Neural progenitor cell (in vitro differentiated cells): ENCODE measurements around the gene GSX2. TPM values are rescaled to one million over a fixed set of nuclear protein-coding genes. Genes with fewer than 3 reads are reported as not detected.

ENCODE experiments used
- DNase-seq: peaks from one replicate; pipeline ENCODE4 v3.0.0-alpha.2; 2016; ENCODE audit warnings: low spot score
- H2AFZ ChIP-seq: fragments of 200-600 bp; sonication (generic); replicated peaks from 2 replicates; pipeline ENCODE4 v1.6.1; 2016; ENCODE audit warnings: antibody characterized with exemption
- H3F3A ChIP-seq: fragments of 200-600 bp; sonication (generic); 2 replicates; pipeline ENCODE4 v1.6.1; 2016; ENCODE audit warnings: antibody characterized with exemption, low read depth
- H3K27ac ChIP-seq: fragments of 200-600 bp; sonication (generic); 2 replicates; pipeline ENCODE4 v1.5.1; 2016; ENCODE audit warnings: mild to moderate bottlenecking
- H3K27me3 ChIP-seq: fragments of 200-600 bp; sonication (generic); 2 replicates; pipeline ENCODE4 v1.6.1; 2016; ENCODE audit warnings: mild to moderate bottlenecking, moderate library complexity
- H3K36me3 ChIP-seq: fragments of 200-600 bp; sonication (generic); 2 replicates; pipeline ENCODE4 v1.5.1; 2016
- H3K4me1 ChIP-seq: fragments of 200-600 bp; sonication (generic); 2 replicates; pipeline ENCODE4 v1.6.1; 2016; ENCODE audit warnings: mixed run types
- H3K4me2 ChIP-seq: fragments of 200-600 bp; sonication (generic); 2 replicates; pipeline ENCODE4 v1.6.1; 2016
- H3K4me3 ChIP-seq: fragments of 200-600 bp; sonication (generic); 2 replicates; pipeline ENCODE4 v1.5.1; 2016
- H3K79me2 ChIP-seq: fragments of 200-600 bp; sonication (generic); 2 replicates; pipeline ENCODE4 v1.6.1; 2016; ENCODE audit warnings: low read depth
- H3K9ac ChIP-seq: fragments of 200-600 bp; sonication (generic); 2 replicates; pipeline ENCODE4 v1.6.1; 2016
- H3K9me3 ChIP-seq: fragments of 200-600 bp; sonication (generic); 2 replicates; pipeline ENCODE4 v1.5.1; 2016; ENCODE audit warnings: low read depth
- H4K20me1 ChIP-seq: fragments of 200-600 bp; sonication (generic); 2 replicates; pipeline ENCODE4 v1.6.1; 2016; ENCODE audit warnings: low read depth
- H3K27ac Mint-ChIP-seq: 3 replicates; pipeline ENCODE4 v1.8.0; 2021; ENCODE audit warnings: mixed read lengths
- H3K27me3 Mint-ChIP-seq: 2 replicates; pipeline ENCODE4 v1.8.0; 2022; ENCODE audit warnings: low read depth, mild to moderate bottlenecking, inconsistent platforms, moderate library complexity, mixed read lengths; ENCODE audit not compliant: insufficient read depth
- H3K36me3 Mint-ChIP-seq: 3 replicates; pipeline ENCODE4 v1.8.0; 2021; ENCODE audit warnings: mixed read lengths
- H3K4me1 Mint-ChIP-seq: 3 replicates; pipeline ENCODE4 v1.8.0; 2021; ENCODE audit warnings: mixed read lengths
- H3K4me3 Mint-ChIP-seq: 3 replicates; pipeline ENCODE4 v1.8.0; 2021; ENCODE audit warnings: mild to moderate bottlenecking, moderate library complexity, mixed read lengths
- H3K9me3 Mint-ChIP-seq: 3 replicates; pipeline ENCODE4 v1.8.0; 2020; ENCODE audit warnings: mixed read lengths
- CTCF ChIP-seq: fragments of 200-600 bp; sonication (generic); IDR thresholded peaks from 2 replicates; pipeline ENCODE4 v1.5.1; 2017; ENCODE audit warnings: antibody characterized with exemption, mild to moderate bottlenecking
- EZH2 ChIP-seq: fragments of 200-600 bp; sonication (generic); IDR thresholded peaks from 2 replicates; pipeline ENCODE4 v1.6.1; 2017; ENCODE audit warnings: antibody characterized with exemption, mild to moderate bottlenecking, moderate library complexity
- EZH2phosphoT487 ChIP-seq: fragments of 200-600 bp; sonication (generic); IDR thresholded peaks from 2 replicates; pipeline ENCODE4 v1.6.1; 2017; ENCODE audit warnings: antibody characterized with exemption
- total RNA-seq: library from RNA; depleted of rRNA; stranded (reverse); fragments of >200 nt; gene quantifications from 2 replicates; pipeline ENCODE4 v1.2.3, GENCODE V29; 2015; ENCODE audit warnings: low replicate concordance

Gene GSX2
- total RNA-seq, 1 donor from 2014 or later, result not detected

- TF ChIP-seq CTCF (no peak), EZH2 (no peak), EZH2phosphoT487 (no peak)
- H3K9me3 Mint-ChIP-seq, result no peaks in the 10 kb centered on the region
- Histone ChIP-seq H3K9ac (no peak overlapping the region), H3K4me2 (no peak overlapping the region), H3K27me3 (no peaks in the 10 kb centered on the region), H3K4me1 (no peaks in the 10 kb centered on the region), H3K27ac (no peak overlapping the region), H3K9me3 (no peaks in the 10 kb centered on the region), H4K20me1 (no peaks in the 10 kb centered on the region), H3K4me3 (no peak overlapping the region), H3K79me2 (no peaks in the 10 kb centered on the region), H3F3A (no peaks in the 10 kb centered on the region), H3K36me3 (no peaks in the 10 kb centered on the region), H2AFZ (no peak overlapping the region)
- no peaks in the 10 kb centered on the region for H3K4me1 Mint-ChIP-seq
- no peak for DNase-seq
- no peak overlapping the region for H3K27ac Mint-ChIP-seq
- no peaks in the 10 kb centered on the region for H3K27me3 Mint-ChIP-seq
- no peaks in the 10 kb centered on the region for H3K36me3 Mint-ChIP-seq
- H3K4me3 Mint-ChIP-seq, result no peak overlapping the region
Measured at GRCh38 chr4:54073271-54073880, 26.6 kb upstream of the GSX2 start.

GRCh38 chr4:54074381-54074780 is 25.6 kb upstream of the GSX2 start:
- no peaks in the 10 kb centered on the region for H3K4me1 Mint-ChIP-seq
- H3K9me3 Mint-ChIP-seq, result no peaks in the 10 kb centered on the region
- Histone ChIP-seq H3K4me3 (no peak overlapping the region), H3K27me3 (no peaks in the 10 kb centered on the region), H3K27ac (no peak overlapping the region), H3K4me2 (no peak overlapping the region), H3K36me3 (no peaks in the 10 kb centered on the region), H3F3A (no peaks in the 10 kb centered on the region), H3K9me3 (no peaks in the 10 kb centered on the region), H2AFZ (no peak overlapping the region), H3K9ac (no peak overlapping the region), H4K20me1 (no peaks in the 10 kb centered on the region), H3K79me2 (no peaks in the 10 kb centered on the region), H3K4me1 (no peaks in the 10 kb centered on the region)
- H3K27me3 Mint-ChIP-seq, result no peaks in the 10 kb centered on the region
- DNase-seq, result no peak
- H3K36me3 Mint-ChIP-seq, result no peaks in the 10 kb centered on the region
- H3K27ac Mint-ChIP-seq, result no peak overlapping the region
- no peak overlapping the region for H3K4me3 Mint-ChIP-seq
- TF ChIP-seq EZH2phosphoT487 (no peak), CTCF (no peak), EZH2 (no peak)

- Histone ChIP-seq H3F3A (no peaks in the 10 kb centered on the region), H3K9ac (no peak overlapping the region), H3K4me1 (no peaks in the 10 kb centered on the region), H3K27ac (no peak overlapping the region), H3K27me3 (no peaks in the 10 kb centered on the region), H3K36me3 (no peaks in the 10 kb centered on the region), H3K9me3 (no peaks in the 10 kb centered on the region), H2AFZ (no peak overlapping the region), H3K4me3 (no peak overlapping the region), H3K4me2 (no peak overlapping the region), H4K20me1 (no peaks in the 10 kb centered on the region), H3K79me2 (no peaks in the 10 kb centered on the region)
- no peaks in the 10 kb centered on the region for H3K9me3 Mint-ChIP-seq
- H3K36me3 Mint-ChIP-seq, result no peaks in the 10 kb centered on the region
- peaks cover 2% of the 10 kb centered on the region for H3K27me3 Mint-ChIP-seq
- H3K27ac Mint-ChIP-seq, result no peak overlapping the region
- no peaks in the 10 kb centered on the region for H3K4me1 Mint-ChIP-seq
- H3K4me3 Mint-ChIP-seq, result no peak overlapping the region
- TF ChIP-seq EZH2 (no peak), EZH2phosphoT487 (no peak), CTCF (no peak)
- no peak for DNase-seq
Measured at GRCh38 chr4:54076673-54077072, 23.3 kb upstream of the GSX2 start.
